MM.1S (cell line): Measurements from ENCODE around the gene HIGD2A.

Experiments
- DNase-seq: peaks from one replicate; pipeline ENCODE4 v3.0.0-alpha.2; 2015
- H2AFZ ChIP-seq: fragments of 300-600 bp; sonication (generic); 2 replicates; pipeline ENCODE4 v1.6.0; 2016; ENCODE audit warnings: antibody characterized with exemption, low read length
- H3F3A ChIP-seq: fragments of 300-600 bp; sonication (generic); 2 replicates; pipeline ENCODE4 v1.6.1; 2016; ENCODE audit warnings: mild to moderate bottlenecking, antibody characterized with exemption, low read length, moderate library complexity, mixed read lengths; ENCODE audit not compliant: insufficient read depth
- H3K27ac ChIP-seq: fragments of 300-600 bp; sonication (generic); 2 replicates; pipeline ENCODE4 v1.5.1; 2016; ENCODE audit warnings: mild to moderate bottlenecking, low read length
- H3K27me3 ChIP-seq: fragments of 300-600 bp; sonication (generic); replicated peaks from 2 replicates; pipeline ENCODE4 v1.6.0; 2016; ENCODE audit warnings: low read length; ENCODE audit not compliant: insufficient read depth
- H3K36me3 ChIP-seq: fragments of 300-600 bp; sonication (generic); replicated peaks from 2 replicates; pipeline ENCODE4 v1.6.1; 2016; ENCODE audit warnings: mild to moderate bottlenecking, low read length, mixed read lengths; ENCODE audit not compliant: insufficient read depth
- H3K4me1 ChIP-seq: fragments of 300-600 bp; sonication (generic); 2 replicates; pipeline ENCODE4 v1.6.1; 2016; ENCODE audit warnings: low read length, mixed read lengths
- H3K4me2 ChIP-seq: fragments of 300-600 bp; sonication (generic); 2 replicates; pipeline ENCODE4 v1.6.0; 2016; ENCODE audit warnings: low read depth, low read length
- H3K4me3 ChIP-seq: fragments of 300-600 bp; sonication (generic); 2 replicates; pipeline ENCODE4 v1.5.1; 2016; ENCODE audit warnings: low read length, mixed read lengths
- H3K79me2 ChIP-seq: fragments of 300-600 bp; sonication (generic); 2 replicates; pipeline ENCODE4 v1.6.1; 2016; ENCODE audit warnings: mixed run types, low read length, mixed read lengths
- H3K9ac ChIP-seq: fragments of 300-600 bp; sonication (generic); 2 replicates; pipeline ENCODE4 v1.6.1; 2016; ENCODE audit warnings: low read length, mixed read lengths
- H3K9me2 ChIP-seq: fragments of 300-600 bp; sonication (generic); replicated peaks from 2 replicates; pipeline ENCODE4 v1.6.1; 2016; ENCODE audit warnings: mild to moderate bottlenecking, low read length, mixed read lengths; ENCODE audit not compliant: insufficient read depth
- H3K9me3 ChIP-seq: fragments of 300-600 bp; sonication (generic); replicated peaks from 2 replicates; pipeline ENCODE4 v1.6.1; 2016; ENCODE audit warnings: mild to moderate bottlenecking, low read length, mixed read lengths; ENCODE audit not compliant: insufficient read depth
- H4K20me1 ChIP-seq: fragments of 300-600 bp; sonication (generic); 2 replicates; pipeline ENCODE4 v1.6.1; 2016; ENCODE audit warnings: mild to moderate bottlenecking, low read length, moderate library complexity, mixed read lengths; ENCODE audit not compliant: insufficient read depth
- EZH2 ChIP-seq: fragments of 300-600 bp; sonication (generic); optimal IDR thresholded peaks from 2 replicates; pipeline ENCODE3; 2017; ENCODE audit warnings: low read depth, mild to moderate bottlenecking, antibody characterized with exemption, low read length, mixed read lengths
- EZH2phosphoT487 ChIP-seq: fragments of 300-600 bp; sonication (generic); IDR thresholded peaks from 2 replicates; pipeline ENCODE4 v1.6.1; 2018; ENCODE audit warnings: antibody characterized with exemption, low read length
- TF ChIP-seq, protein P1 (sequence below): fragments of 300-600 bp; sonication (generic); IDR thresholded peaks from 2 replicates; pipeline ENCODE4 v1.5.1; 2016; ENCODE audit warnings: antibody characterized with exemption, low read length, mixed read lengths

The HIGD2A gene

DNA sequence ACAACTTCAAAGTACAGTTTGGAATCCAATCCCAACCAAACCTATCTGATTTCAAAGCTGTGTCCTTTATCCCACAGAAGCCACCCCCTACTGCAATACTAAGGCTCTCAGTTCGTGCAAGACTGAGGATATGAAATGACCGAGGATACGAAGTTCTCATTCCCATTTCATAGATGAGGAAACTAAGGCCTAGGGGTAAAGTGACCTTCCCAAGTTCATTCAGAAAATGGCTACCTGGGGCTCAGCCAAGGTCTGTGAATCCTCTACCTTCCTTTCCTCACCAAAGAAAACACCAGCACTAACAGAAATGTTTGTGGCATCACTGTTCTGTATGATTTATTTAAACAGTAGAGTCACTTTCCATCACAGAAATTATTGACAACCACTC is 32.4 kb upstream of the HIGD2A start:
- Histone ChIP-seq H3K79me2 (peaks cover 52% of the 10 kb centered on the region), H2AFZ (no peak overlapping the region), H3K27ac (no peak overlapping the region), H3K4me2 (no peak overlapping the region), H3K4me1 (no peaks in the 10 kb centered on the region), H3K4me3 (no peak overlapping the region), H4K20me1 (no peaks in the 10 kb centered on the region), H3K27me3 (no peaks in the 10 kb centered on the region), H3K9ac (no peak overlapping the region), H3F3A (no peaks in the 10 kb centered on the region), H3K9me3 (no peaks in the 10 kb centered on the region), H3K36me3 (no peaks in the 10 kb centered on the region), H3K9me2 (no peaks in the 10 kb centered on the region)
- TF ChIP-seq, protein P1, sequence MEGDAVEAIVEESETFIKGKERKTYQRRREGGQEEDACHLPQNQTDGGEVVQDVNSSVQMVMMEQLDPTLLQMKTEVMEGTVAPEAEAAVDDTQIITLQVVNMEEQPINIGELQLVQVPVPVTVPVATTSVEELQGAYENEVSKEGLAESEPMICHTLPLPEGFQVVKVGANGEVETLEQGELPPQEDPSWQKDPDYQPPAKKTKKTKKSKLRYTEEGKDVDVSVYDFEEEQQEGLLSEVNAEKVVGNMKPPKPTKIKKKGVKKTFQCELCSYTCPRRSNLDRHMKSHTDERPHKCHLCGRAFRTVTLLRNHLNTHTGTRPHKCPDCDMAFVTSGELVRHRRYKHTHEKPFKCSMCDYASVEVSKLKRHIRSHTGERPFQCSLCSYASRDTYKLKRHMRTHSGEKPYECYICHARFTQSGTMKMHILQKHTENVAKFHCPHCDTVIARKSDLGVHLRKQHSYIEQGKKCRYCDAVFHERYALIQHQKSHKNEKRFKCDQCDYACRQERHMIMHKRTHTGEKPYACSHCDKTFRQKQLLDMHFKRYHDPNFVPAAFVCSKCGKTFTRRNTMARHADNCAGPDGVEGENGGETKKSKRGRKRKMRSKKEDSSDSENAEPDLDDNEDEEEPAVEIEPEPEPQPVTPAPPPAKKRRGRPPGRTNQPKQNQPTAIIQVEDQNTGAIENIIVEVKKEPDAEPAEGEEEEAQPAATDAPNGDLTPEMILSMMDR = no peak
- TF ChIP-seq EZH2 (no peak), EZH2phosphoT487 (no peak)
- DNase-seq = no peak

DNA sequence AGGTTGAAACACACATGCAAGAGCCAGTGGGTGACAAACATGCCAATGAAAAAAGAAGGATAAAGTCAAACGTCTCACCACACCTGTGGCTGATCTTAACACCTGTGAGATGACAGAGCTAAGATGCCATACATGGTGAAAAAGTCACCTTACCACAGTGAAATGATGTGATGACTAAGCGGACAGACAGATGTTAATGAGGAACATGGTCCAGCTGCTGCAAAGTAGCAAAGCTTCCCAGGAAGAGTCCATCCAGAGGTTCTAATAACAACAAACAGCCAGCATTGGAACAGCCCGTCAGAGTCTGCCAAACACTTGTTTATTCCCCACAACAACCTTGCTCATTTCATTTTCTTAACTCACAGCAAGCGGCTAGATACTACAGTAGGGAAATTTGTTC is 28.9 kb upstream of the HIGD2A start:
- Histone ChIP-seq H3K9ac (no peak overlapping the region), H3K4me1 (0 out of 2 replicates have a peak, but pooled peaks cover 5% of the 10 kb centered on the region), H3F3A (no peaks in the 10 kb centered on the region; the same call in 1 of the 2 replicates), H3K9me2 (no peaks in the 10 kb centered on the region), H3K36me3 (no peaks in the 10 kb centered on the region), H3K9me3 (no peaks in the 10 kb centered on the region), H3K4me3 (no peak overlapping the region), H2AFZ (no peak overlapping the region), H3K79me2 (peaks cover 43% of the 10 kb centered on the region), H3K27ac (no peak overlapping the region), H4K20me1 (no peaks in the 10 kb centered on the region), H3K27me3 (no peaks in the 10 kb centered on the region), H3K4me2 (no peak overlapping the region)
- DNase-seq = no peak
- TF ChIP-seq, protein P1 = no peak

DNA sequence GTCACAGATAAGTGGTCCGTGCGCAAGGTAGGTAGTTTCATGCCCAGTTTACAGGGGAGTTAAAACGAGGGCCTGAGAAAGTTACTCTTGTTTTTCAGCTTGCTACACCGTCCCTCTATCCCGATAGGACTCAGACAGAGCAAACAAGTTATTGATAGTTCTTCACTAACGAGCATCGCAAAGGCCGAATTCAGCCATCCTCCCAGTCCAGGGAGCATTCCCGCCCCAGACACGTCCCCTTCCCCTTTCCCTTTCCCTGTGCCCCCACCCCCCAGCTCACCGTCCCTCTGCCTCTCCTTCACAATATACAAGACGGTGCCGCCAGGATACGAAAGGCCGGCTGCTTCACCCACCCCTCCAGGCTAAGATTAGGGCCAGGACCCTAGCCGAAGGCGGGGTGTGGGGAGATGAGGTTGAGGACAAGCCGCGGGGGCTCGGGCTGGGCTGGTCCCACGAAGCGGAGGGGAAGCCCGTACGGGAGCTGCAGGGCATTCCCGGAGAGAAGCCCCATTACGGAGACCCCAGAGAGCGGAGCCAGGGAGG is 27.6 kb upstream of the HIGD2A start:
- peak; percentile 11 for DNase-seq
- H3K79me2 ChIP-seq = peaks cover 36% of the 10 kb centered on the region

More for the DNA sequence above, 27.6 kb upstream of the HIGD2A start:
- Histone ChIP-seq H3K9ac (peak overlapping the region; percentile 79), H4K20me1 (no peaks in the 10 kb centered on the region), H3K9me2 (no peaks in the 10 kb centered on the region), H3K27ac (no peak overlapping the region), H3F3A (no peaks in the 10 kb centered on the region; the same call in 1 of the 2 replicates), H3K36me3 (no peaks in the 10 kb centered on the region), H2AFZ (peak overlapping the region; percentile 86), H3K4me2 (peak overlapping the region; percentile 77), H3K4me3 (peak overlapping the region; percentile 95), H3K9me3 (no peaks in the 10 kb centered on the region), H3K4me1 (0 out of 2 replicates have a peak, but pooled peaks cover 5% of the 10 kb centered on the region), H3K27me3 (peaks cover 11% of the 10 kb centered on the region)
- TF ChIP-seq EZH2phosphoT487 = no peak
- TF ChIP-seq, protein P1 = no peak
- no peak for TF ChIP-seq EZH2
